HepG2 (cell line): ENCODE results near the gene TAOK3. TPM values are rescaled to one million over a fixed set of nuclear protein-coding genes. Genes with fewer than 3 reads are reported as not detected.

ENCODE experiments used
- AGO1 ChIP-seq: fragments of 200-400 bp; formaldehyde crosslinking; IDR thresholded peaks from 2 replicates; pipeline ENCODE4 v1.6.1; 2017; ENCODE audit warnings: mild to moderate bottlenecking, low read depth, low read length, moderate library complexity; ENCODE audit not compliant: poor library complexity, severe bottlenecking
- FOSL1 ChIP-seq: sonication (generic); formaldehyde crosslinking; IDR thresholded peaks from 2 replicates; pipeline ENCODE4 v1.9.0; 2021; ENCODE audit warnings: missing genetic modification reagents, borderline replicate concordance
- FOXP4 ChIP-seq: sonication (generic); formaldehyde crosslinking; IDR thresholded peaks from 2 replicates; pipeline ENCODE4 v1.4.0; 2020; ENCODE audit warnings: missing genetic modification reagents
- HMGXB4 ChIP-seq, 2 experiments: sonication (generic) in 1 of 2; formaldehyde crosslinking in 1 of 2; IDR thresholded peaks; 2 replicates each; pipeline versions ENCODE4 v1.4.0 to v1.6.1; 2018 to 2020; ENCODE audit warnings: missing genetic modification reagents in 2 of 2, borderline replicate concordance in 1 of 2, low read depth in 1 of 2, mild to moderate bottlenecking in 1 of 2, missing biosample characterization in 1 of 2
- IKZF4 ChIP-seq: sonication (generic); formaldehyde crosslinking; IDR thresholded peaks from 2 replicates; pipeline ENCODE4 v1.5.1; 2020; ENCODE audit warnings: borderline replicate concordance, mild to moderate bottlenecking, low read depth, missing genetic modification reagents; ENCODE audit errors: not compliant biosample characterization
- KDM1A ChIP-seq: IDR thresholded peaks from 2 replicates; pipeline ENCODE4 v1.6.1; 2016; ENCODE audit warnings: missing compliant biosample characterization
- KDM5A ChIP-seq: fragments of 200-600 bp; sonication (generic); IDR thresholded peaks from 2 replicates; pipeline ENCODE4 v1.7.0; 2018; ENCODE audit warnings: antibody characterized with exemption, mild to moderate bottlenecking, low read length, borderline replicate concordance
- PBX2 ChIP-seq: IDR thresholded peaks from 2 replicates; pipeline ENCODE4 v1.6.1; 2016; ENCODE audit warnings: control low read depth
- PHF5A ChIP-seq: IDR thresholded peaks from one replicate; pipeline ENCODE4 v1.6.1; 2018; ENCODE audit warnings: low read depth, missing genetic modification reagents; ENCODE audit not compliant: unreplicated experiment
- RXRA ChIP-seq: sonication (generic); formaldehyde crosslinking; IDR thresholded peaks from 2 replicates; pipeline ENCODE4 v1.5.1; 2020; ENCODE audit warnings: missing genetic modification reagents
- SMAD3 ChIP-seq: sonication (generic); formaldehyde crosslinking; IDR thresholded peaks from 2 replicates; pipeline ENCODE4 v1.4.0; 2020; ENCODE audit warnings: missing genetic modification reagents
- SOX5 ChIP-seq: IDR thresholded peaks from 2 replicates; pipeline ENCODE4 v1.6.1; 2016; ENCODE audit warnings: borderline replicate concordance
- SRSF1 ChIP-seq: fragments of 200-400 bp; formaldehyde crosslinking; optimal IDR thresholded peaks from 2 replicates; pipeline ENCODE3; 2017; ENCODE audit warnings: mild to moderate bottlenecking, low read depth, low read length, moderate library complexity
- TEAD2 ChIP-seq: sonication (generic); formaldehyde crosslinking; IDR thresholded peaks from 2 replicates; pipeline ENCODE4 v1.9.0; 2021; ENCODE audit warnings: missing genetic modification reagents
- TFE3 ChIP-seq: IDR thresholded peaks from 2 replicates; pipeline ENCODE4 v1.6.1; 2016
- ZIK1 ChIP-seq: sonication (generic); formaldehyde crosslinking; IDR thresholded peaks from 2 replicates; pipeline ENCODE4 v1.5.0; 2020; ENCODE audit warnings: mild to moderate bottlenecking, low read depth, missing genetic modification reagents, borderline replicate concordance
- ZMYM3 ChIP-seq: sonication (generic); formaldehyde crosslinking; IDR thresholded peaks from 2 replicates; pipeline ENCODE4 v1.5.1; 2020; ENCODE audit warnings: mild to moderate bottlenecking, missing genetic modification reagents
- ZNF207 ChIP-seq: fragments of 450-650 bp; IDR thresholded peaks from 2 replicates; pipeline ENCODE4 v1.6.1; 2016; ENCODE audit warnings: antibody characterized with exemption, borderline replicate concordance
- ZNF317 ChIP-seq: sonication (generic); formaldehyde crosslinking; IDR thresholded peaks from 2 replicates; pipeline ENCODE4 v1.5.0; 2020; ENCODE audit warnings: mild to moderate bottlenecking, missing genetic modification reagents
- ZNF335 ChIP-seq: sonication (generic); formaldehyde crosslinking; IDR thresholded peaks from 2 replicates; pipeline ENCODE4 v1.4.0; 2020; ENCODE audit warnings: missing genetic modification reagents
- ZNF589 ChIP-seq: sonication (generic); formaldehyde crosslinking; conservative IDR thresholded peaks from 2 replicates; pipeline ENCODE4 v1.8.0; 2022; ENCODE audit warnings: mild to moderate bottlenecking, moderate library complexity, missing genetic modification reagents
- ZNF709 ChIP-seq: sonication (generic); formaldehyde crosslinking; IDR thresholded peaks from 2 replicates; pipeline ENCODE4 v1.5.0; 2020; ENCODE audit warnings: mild to moderate bottlenecking, missing genetic modification reagents
- ZNF768 ChIP-seq: sonication (generic); formaldehyde crosslinking; IDR thresholded peaks from 2 replicates; pipeline ENCODE4 v1.4.0; 2020; ENCODE audit warnings: missing genetic modification reagents
- polyA plus RNA-seq, 8 experiments: library from polyadenylated mRNA; depleted of rRNA in 3 of 8; stranded (reverse) in 7 of 8; unstranded in 1 of 8; fragments of >200 nt; fragmentation: Illumina TruSeq in 4 of 8; extraction: Trizol in 4 of 8; gene quantifications; 2 replicates each; pipeline versions ENCODE4 v1.2.1 to v1.2.3, GENCODE V29; 2011 to 2016; ENCODE audit warnings: low read depth in 4 of 8, missing spikeins in 1 of 8, mixed read lengths in 1 of 8; ENCODE audit not compliant: insufficient read depth in 1 of 8
- total RNA-seq, 5 experiments: library from RNA; depleted of rRNA; stranded (reverse); fragments of >200 nt; fragmentation: Illumina TruSeq; extraction: Trizol; gene quantifications; 2 replicates each; pipeline ENCODE4 v1.2.3, GENCODE V29; 2016; ENCODE audit warnings: low read depth in 1 of 5

The TAOK3 gene
- total and polyA plus RNA-seq, 2 of the 13 experiments (the other 11 are each of a cell fraction or from before 2014, with no cell fraction given): 10.4 to 12.3 TPM

- TF ChIP-seq TFE3 (CRISPR knock-in tag) (no peak), KDM5A (peak; percentile 83; the same call in 1 of the 2 replicates), SOX5 (CRISPR knock-in tag) (peak; percentile 31; the same call in 1 of the 2 replicates), ZNF317 (CRISPR knock-in tag) (peak; percentile 56), RXRA (CRISPR knock-in tag) (peak; percentile 77; the same call in 1 of the 2 replicates), ZNF335 (CRISPR knock-in tag) (peak; percentile 99), ZNF768 (no peak), FOXP4 (CRISPR knock-in tag) (peak; percentile 30; the same call in 1 of the 2 replicates), ZIK1 (CRISPR knock-in tag) (peak; percentile 69; the same call in 1 of the 2 replicates), PHF5A (peak; percentile 88), PBX2 (CRISPR knock-in tag) (no peak), FOSL1 (CRISPR knock-in tag) (no peak), ZNF207 (no peak), ZNF589 (CRISPR knock-in tag) (no peak), ZMYM3 (0 out of 2 replicates have a peak, but pooled peaks have one; percentile 20), KDM1A (no peak), AGO1 (peak; percentile 81), ZNF709 (CRISPR knock-in tag) (peak; percentile 72; the same call in 1 of the 2 replicates), TEAD2 (CRISPR knock-in tag) (no peak), IKZF4 (CRISPR knock-in tag) (peak; percentile 54), SRSF1 (no peak), SMAD3 (no peak; the same call in 1 of the 2 replicates), HMGXB4 (CRISPR knock-in tag; IDR thresholded peaks at IDR 0.05; ENCODE audit: borderline replicate concordance in 1 of 2, low read depth in 1 of 2) (peak; percentile 92 to 95; a peak in 3 of 4 replicates)
Measured at GRCh38 chr12:118376089-118377020, 3.6 kb upstream of the TAOK3 start, which contains the start of gene SUDS3 (continued).
